Dermis blood vessel endothelial cell (primary cell): ENCODE measurements around the gene PRR35. TPM values are rescaled to one million over a fixed set of nuclear protein-coding genes. Genes with fewer than 3 reads are reported as not detected.
A peak's percentile ranks its signal among the peaks of the same experiment; 100 is the strongest.

Experiments
- DNase-seq: peaks from one replicate; pipeline ENCODE4 v3.0.0; 2010
- total RNA-seq: library from RNA; depleted of rRNA; stranded (reverse); fragments of >200 nt; gene quantifications from 2 replicates; pipeline ENCODE4 v1.2.3, GENCODE V29; 2014

Gene PRR35
- total RNA-seq, 1 donor from 2014 or later: not detected

DNA sequence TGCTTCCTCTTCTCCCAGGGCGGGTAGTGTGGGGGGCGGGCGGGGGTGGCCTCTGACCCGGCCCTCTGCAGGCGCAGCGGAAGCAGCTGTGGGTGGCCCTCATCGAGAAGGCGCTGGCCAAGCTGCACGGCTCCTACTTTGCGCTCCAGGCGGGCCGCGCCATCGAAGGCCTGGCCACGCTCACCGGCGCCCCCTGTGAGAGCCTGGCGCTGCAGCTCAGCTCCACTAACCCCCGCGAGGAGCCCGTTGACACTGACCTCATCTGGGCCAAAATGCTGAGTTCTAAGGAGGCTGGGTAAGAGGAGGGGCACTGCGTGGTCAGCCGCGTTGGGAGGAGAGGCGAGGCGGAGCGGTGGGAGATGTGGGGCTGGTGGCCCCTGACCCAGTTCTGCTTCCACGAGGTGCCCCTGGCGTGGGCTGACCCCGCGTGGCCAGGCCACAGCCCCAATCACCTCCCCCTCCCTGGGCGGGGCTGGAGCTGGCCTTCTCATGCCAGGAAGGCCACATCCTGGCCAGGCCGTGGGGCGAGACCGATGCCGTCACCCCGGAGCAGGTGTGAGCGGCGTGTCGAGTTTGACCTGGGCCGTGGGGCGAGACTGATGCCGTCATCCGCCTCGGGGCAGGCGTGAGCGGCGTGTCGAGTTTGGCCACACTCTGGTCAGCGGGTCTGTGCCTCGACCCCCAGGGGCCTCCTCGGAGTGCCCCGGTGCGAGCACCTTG is 10.5 kb upstream of the PRR35 start:
- DNase-seq: no peak

DNA sequence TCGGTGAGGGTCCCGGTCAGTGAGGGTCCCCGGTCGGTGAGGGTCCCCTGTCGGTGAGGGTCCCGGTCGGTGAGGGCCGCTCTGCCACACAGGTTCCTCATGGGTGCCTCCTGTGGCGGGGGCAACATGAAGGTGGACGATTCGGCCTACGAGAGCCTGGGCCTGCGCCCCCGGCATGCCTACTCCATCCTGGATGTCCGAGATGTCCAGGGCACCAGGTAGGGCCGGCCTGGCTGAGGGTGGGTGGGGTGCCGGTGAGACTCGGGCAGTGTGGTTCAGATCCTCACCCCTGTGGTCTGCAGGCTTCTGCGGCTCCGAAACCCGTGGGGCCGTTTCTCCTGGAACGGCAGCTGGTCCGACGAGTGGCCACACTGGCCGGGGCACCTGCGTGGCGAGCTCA is 9.0 kb upstream of the PRR35 start:
- no peak for DNase-seq

DNA sequence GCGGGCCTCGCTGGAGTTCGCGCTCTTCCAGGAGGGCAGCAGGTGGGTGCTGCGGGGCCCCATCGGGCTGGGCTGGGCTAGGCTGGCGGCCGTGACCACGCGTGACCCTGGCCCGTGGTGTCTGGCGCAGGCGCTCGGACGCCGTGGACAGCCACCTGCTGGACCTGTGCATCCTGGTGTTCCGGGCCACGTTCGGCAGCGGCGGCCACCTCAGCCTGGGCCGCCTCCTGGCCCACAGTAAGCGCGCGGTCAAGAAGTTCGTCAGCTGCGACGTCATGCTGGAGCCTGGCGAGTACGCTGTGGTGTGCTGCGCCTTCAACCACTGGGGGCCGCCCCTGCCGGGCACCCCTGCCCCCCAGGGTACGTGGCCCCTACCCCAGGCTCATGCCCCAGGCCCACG is 8.0 kb upstream of the PRR35 start:
- no peak for DNase-seq

DNA sequence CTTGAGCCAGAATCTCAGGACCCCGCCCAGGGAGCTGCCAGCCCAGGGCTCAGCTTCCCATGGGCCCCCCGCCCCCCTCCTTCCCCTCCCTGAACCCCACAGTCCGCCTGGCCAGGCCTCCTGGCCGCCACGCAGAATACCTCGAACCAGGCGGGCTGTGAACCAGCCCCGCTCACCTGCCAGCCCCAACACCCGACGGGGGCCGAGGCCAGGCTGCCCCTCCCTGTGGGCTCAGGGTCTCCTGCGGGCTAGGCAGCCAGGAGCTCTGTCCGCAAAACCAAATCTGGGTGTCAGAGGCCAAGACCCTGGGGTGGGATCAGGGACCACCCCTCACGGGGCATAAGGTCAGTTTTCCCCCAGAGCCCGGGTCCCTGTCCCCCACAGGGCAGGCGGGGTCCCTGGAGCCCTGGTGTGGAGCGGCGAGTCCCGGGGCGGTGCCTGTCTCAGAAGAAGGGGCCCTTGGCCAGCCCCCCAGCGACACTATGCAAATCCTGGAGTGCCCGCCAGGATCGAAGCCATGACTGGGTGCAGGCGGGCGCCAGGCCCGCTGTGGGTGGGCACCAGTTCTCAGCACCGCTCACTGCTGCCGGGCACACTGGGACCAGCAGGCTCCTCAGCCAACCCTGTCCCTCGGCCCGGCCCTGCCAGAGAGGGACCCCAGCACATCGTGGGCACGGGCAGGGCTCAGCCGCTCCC is 6.4 kb upstream of the PRR35 start:
- no peak for DNase-seq

DNA sequence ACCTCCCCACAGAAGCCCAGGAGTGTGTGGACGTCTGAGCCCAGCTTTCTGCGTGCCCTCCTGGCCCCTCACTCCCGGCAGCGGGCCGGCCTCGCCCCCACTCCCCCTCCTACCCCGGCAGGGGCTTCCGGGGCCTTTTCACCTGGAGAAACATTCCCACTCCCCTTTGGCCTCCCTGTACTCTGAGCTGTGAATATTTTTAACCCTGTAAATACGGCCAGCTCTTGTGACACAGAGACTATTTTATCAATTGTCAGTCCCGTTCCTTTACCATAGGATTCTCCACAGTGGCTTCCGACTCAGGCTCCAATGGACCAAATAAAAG is 5.9 kb upstream of the PRR35 start:
- no peak for DNase-seq

DNA sequence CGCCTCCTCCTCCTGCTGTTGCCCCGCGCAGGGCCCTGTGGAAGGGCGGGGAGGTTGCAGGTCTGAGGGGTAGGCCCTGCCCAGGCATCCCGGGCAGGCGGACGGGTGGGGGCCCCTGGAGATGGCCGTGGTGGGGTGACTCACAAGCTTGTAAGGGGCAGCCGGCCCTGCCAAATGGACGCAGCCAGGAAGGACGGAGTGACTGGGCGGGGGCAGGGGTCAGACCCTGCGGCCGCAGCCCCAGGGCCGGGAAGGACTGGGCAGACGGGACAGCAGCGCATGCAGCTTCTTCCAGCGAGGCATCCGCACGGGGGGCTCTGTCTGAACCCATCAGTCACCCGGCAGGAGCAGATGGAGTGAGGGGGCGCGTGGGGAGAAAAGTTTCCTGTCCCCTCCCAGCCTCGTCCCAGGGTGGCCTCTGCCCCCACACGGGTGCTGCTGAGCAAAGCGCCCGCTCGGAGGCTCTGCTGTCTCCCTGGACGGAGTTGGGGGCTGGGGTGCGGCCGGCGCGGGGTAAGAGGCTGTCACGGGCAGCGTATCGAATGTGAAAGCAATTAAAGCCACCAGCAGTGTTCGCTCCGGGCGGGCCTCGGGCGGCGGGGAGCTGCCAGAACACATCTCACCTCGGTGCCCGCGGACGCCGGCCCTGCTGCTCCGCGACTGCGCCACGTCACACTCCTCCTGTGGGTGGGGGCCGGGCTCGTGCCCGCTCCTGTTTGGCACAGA is 5.4 kb upstream of the PRR35 start:
- DNase-seq: peak; percentile 62

DNA sequence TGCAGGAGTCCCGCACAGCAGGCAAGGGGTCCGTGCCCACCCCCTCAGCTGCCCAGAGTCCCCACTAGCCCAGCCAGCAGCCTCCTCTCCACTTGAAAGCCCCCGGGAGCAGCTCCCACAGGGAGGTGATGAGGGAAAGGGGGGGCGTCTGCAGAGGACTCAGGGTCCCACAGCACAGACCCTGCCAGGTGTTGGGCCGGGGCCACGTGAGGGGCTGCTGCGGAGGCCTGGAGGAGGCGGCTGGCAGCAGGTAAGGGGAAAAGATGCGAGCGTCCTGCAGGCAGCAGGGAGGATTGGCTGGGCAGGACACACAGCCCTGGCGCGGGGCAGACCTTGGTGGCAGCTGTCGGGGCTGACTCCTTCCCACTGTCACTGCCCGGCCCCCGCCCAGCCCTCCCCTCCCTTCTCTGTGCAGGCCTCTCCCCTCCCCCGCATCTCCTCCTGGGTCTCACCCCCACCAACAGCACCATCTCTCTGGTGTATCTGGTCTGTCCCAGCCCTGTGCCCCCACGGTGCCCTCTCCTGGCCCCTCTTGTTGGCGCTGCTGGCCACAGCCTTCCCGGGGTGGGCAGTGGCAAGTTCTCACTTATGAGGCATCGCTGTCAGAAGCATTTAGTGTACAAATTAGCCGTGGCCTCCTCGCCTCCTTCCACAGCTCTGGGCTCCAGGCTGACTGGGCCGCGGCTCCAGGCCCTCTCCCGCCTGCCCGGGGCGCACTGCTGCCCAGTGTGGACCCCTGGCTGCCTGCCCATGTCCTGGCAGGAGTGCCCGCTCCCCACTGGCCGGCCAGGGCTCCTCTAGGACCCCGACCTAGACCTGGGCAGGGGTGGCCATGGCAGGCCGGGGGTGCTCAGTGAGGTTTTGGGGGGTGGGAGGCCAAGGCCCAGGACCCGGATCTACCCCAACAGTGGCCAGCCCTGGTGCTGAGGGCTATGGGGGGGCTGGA is 4.4 kb upstream of the PRR35 start:
- no peak for DNase-seq

DNA sequence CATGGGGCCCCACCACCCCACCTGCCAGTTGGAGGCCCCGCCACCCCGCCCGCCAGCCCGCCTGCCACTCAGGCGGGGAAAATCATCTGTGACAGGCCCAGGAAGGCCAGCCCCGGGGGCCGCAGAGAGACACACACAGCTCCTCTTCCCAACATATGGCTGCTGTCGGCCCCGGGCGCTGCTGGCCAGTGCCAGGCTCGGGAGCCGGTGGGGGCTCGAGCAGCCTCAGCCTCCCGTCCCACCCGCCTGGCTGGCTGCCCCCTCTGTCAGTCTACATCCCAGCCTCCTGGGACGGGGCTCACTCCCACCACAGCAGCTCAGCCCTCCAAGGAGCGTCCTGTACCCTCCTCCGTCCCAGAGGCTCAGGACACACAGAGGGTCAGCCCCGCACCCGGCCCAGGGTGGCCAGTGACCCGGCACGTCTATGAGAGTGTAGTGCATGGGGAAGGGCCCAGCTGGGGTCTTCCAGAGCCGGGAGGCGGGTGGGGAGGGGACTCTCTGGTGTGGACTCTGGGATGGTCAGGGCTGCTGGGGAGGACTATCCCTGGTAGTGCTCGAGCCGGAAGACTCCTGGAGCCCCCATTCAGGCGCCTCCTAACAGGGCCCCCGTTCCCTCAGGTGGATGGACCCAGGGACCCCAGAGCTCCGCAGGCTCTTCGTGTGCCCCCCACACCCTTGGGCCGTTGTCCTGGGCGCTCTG is 3.6 kb upstream of the PRR35 start:
- DNase-seq: no peak

DNA sequence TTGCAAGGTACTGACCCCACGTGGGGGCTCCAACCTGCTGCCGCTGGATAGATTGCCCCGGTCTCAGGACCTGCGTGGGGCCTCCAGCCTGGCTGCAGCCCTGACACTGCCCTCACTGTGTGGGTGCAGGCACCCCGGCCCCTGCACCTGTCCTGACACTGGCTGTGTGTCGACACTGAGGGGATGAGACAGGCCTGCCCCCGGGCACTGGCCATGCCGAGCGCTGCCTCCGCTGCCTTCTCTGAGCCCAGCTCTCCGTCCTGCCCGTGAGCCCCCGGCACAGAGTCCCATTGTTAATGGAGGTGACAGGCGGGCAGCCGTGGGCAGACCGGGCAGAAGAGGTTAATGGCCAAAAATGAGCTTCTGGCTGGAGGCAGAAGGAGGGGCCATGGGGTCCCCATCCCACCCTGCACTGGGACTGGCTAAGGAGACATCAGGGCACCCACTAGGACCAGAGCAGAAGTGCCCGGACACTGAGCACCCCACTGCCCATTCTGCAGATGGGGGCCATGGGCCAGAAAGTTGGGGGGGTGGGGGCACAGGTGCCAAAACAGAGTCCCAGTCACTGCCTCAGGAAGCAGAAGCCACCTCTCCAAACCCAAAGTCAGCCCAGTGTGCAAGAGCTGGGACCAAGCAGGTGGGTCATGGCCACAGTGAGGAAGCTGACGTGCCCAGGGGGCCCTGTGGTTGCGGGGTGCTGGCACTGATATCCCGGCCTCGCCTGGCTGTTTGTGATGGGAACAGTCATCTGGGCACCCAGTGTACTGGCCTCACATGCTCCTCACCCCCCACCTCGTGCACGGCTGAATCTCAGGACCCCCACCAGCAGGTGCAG is 2.5 kb upstream of the PRR35 start:
- no peak for DNase-seq

DNA sequence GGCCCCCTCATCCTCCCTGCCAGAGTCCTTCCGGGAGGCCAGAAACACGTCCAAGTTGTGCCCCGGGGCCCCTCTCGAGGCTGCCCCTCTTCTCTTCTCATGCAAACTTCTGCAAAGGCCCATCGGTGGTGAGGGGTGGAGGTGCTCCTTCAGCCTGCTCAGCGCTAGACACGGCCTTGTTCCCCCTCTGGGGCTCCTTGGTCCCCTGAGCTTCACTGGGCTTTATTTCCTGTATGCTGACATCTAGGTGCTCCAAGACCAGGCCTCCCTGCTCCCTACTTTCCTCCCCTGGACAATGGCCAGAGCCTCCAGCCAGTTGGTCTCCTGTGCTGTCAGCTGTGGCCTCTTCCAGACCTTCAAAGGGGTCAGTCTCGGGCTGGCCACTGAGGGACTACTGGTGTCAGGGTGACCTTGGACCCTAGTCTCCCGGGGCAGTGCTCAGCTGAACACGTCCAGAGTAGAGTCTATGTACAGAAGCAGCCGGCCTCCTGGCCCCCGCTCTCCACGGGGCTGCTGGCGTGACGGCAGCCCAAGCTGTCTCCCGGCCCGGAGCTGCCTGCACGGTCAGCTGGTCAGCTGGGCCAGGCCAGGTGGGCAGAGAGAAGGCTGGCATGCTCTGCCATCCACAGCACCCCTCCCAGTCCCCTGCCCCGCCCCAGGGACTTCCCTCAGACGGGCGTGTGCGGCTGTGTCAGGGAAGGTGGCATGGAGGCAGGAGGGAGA is 1.7 kb upstream of the PRR35 start:
- no peak for DNase-seq

DNA sequence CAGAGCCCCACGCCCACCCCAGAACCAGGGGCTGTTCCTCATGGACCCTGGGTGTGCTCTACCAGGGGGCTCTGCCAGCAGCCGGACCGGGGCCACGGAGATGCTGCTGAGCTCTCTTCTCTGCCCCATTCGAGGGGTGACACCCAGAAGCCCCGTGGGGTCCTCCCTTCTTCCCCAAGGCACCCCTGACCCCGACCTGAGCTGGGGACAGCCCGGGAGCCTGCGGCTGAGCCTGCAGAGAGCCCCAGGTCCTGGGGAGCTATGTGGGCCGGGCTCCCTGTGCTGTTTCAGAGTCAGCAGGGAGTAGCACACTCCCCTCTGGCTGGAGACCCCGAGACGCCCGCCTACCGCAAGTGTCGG is 1.2 kb upstream of the PRR35 start:
- no peak for DNase-seq

DNA sequence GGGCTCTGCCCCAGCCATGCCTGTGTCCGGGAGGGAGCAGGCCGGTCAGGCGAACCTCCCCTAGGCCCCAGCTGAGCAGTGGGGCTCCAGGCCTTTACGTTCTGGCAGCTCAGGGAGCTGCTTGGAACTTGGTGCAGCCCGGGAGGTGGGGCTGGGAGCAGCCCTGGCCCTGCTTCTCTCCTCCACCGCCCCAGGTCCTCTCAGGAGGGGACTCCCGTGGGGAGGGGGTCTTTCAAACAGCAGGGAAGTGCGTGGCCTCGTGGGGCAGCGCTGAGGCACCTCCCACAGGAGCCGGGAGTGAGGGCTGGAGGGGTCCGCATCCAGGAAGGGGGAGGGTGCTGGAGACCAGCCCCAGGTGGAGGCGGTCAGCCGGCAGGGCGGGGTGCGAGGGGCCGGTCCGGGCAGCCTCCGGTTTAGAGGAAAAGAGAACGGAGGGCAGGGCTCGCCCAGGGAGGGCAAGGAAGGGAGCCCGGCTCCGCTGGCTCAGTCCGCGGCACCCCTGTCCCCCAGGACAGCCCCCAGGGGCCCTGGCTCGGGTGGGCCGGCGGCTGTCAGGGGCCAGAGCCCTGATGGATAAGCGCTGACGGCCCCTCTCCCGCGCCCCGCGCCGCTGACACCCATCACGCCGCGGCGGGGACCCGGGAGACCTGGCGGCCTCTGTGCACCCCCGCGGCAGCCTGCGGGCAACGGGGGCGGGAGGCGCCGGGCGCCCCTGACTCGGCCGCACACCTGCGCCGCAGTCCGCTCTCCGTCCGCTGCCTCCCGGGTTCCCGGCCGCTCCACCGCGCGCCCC is 587 bp upstream of the PRR35 start:
- no peak for DNase-seq

DNA sequence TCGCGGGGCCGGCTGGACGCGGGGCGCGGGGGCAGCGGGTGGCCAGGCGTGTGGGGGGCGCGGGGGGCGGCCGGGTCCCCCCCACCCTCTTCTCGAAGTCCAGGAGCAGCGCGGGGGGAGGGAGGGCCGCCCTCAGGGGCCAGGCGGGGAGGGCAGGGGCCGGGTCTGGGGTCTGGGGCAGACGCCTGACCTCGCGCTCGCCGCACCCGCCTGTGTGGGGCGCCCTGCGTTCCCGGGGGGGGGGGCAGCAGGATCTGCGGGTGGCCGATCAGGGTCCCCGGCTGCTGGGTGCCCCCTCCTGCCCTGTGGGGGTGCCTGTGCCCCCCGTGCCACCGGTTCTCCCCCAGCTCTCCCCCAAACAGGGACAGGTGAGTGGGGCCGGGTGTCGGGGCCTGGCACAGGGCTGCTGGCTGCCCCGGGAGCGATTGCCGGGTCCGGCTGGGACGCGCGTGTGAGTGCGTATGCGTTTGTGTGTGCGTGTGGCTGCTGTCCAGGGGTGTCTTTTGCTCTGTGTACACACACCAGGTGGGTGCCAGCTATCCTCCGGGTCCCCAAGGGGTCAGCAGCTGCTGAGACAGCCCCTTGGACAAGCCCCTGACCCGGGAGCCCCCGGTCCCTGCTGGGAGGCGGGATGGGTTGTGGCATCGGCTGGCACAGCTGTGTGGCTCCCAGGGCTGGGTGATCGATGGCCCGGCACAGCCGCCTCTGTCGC is 663 bp downstream of the PRR35 start:
- no peak for DNase-seq

DNA sequence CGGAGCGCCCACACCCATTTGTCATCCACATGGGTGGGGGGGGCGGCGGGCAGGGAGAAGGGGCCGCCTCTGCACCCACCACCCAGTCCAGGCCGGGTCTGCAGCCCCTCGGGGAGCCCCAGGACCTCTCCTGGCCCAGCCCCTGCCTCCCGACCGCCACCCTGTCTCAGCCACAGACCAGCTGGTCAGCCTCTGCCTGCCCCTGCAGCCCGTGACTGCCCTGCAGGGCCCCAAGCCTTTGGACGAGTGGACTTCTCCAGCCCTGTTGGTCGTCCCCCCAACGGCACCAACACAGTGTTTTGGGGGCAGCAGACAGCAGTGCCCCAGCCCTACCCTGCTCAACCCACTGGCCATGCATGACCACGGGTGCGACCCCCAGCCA is 1.2 kb downstream of the PRR35 start:
- DNase-seq: no peak

DNA sequence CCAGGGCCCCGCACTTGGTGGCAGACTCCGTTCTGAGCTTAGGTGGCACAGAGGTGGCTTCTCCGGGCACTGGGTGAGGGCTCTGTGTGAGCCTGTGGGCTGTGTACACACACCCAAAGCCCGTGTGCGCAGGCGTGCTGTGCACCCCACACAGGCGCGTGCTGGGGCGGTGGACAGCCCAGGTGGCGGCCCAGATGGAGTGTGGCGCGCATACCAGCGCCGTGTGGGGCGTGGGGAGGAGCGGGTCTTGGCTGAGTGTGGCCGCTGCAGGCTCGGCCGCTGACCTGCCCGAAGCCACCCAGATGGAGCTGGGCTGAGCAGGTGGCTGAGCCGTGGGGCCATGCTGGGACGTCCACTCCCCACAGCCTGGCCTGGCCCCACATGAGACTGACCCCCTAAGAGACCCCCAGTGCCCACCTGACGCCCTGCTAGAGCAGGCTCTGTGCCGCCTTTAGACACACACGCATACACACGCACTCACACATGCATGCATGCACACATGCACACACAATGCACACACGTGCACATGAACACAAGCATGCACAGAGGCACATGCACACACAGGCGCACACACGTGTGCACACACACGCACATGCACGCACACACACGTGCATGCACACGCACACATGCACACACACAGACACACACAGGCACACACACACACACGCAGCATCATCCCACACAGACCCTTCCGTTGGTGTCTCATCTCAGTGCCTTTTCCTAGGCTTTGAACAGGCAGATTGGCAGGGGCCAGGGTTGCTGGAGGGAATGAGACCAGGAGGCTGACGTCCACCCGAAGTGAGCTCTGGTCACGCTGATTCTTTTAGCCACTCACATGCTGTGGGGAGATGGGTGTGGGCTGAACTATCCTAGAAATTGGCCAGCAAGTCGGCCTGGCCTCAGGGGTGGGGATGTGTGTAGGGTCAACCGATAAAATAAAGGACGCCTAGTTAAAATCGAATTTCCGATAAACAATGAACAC is 2.1 kb downstream of the PRR35 start:
- no peak for DNase-seq

DNA sequence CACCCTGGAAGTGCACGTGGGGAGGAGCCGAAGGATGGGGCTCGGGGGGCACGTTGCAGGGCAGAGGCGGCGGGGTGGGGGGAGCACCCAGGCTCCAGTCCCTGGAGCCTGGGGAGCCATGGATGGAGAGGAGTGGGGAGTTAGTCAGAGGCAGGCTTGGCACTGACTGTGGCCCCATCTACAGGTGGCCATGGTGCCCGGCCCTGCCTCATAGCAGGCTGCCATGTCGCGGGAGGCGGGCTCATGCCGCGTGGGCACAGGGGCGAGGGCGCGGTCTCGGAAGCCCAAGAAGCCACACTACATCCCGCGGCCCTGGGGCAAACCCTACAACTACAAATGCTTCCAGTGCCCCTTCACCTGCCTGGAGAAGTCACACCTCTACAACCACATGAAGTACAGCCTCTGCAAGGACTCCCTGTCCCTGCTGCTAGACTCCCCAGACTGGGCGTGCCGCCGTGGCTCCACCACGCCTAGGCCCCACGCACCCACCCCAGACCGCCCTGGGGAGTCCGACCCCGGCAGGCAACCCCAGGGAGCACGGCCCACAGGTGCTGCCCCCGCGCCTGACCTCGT is 3.0 kb downstream of the PRR35 start:
- DNase-seq: no peak

DNA sequence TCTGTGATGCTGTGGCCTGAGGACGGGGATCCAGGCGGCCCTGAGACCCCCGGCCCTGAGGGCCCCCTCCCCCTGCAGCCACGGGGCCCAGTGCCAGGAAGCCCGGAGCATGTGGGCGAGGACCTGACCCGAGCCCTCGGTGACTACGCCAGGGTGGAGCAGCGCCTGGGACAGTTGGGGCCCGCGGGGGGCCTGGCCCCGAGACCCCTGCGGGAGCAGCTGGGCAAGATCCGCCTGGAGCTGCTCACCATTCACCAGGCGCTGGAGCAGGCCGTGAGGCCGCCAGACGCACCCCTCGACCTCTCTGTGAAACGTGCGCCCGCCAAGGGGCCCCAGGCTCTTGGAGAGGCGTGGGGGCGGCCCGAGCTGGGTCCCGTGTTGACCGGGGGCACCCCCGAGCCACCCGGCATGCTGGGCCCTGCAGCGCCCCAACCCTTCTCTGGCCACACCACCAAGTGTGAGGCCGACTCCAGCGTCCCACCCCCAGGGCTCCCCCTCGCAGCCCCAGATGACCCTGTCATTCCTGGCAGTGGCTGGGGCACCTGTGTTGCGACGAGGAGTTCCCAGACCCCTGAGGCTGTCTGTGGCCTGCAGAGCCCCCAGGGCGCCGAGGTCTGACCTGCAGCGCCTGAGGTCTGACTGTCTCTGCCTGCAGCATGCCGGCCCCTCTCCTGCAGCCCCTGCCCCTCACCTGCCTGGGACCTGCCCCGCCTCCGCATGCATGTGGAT is 4.7 kb downstream of the PRR35 start:
- no peak for DNase-seq
